HepG2 (cell line): ENCODE results near the gene TMEM247. TPM values are rescaled to one million over a fixed set of nuclear protein-coding genes. Genes with fewer than 3 reads are reported as not detected.

Experiments used
- ARID4A ChIP-seq: sonication (generic); formaldehyde crosslinking; IDR thresholded peaks from 2 replicates; pipeline ENCODE4 v1.5.0; 2020; ENCODE audit warnings: mild to moderate bottlenecking, missing genetic modification reagents, borderline replicate concordance
- ARNT2 ChIP-seq: sonication (generic); formaldehyde crosslinking; IDR thresholded peaks from 2 replicates; pipeline ENCODE4 v1.8.0; 2022; ENCODE audit warnings: mild to moderate bottlenecking, low read depth, missing genetic modification reagents, moderate library complexity
- CBX5 ChIP-seq: sonication (generic); formaldehyde crosslinking; IDR thresholded peaks from 2 replicates; pipeline ENCODE4 v1.4.0; 2020; ENCODE audit warnings: missing genetic modification reagents, borderline replicate concordance
- E2F2 ChIP-seq: sonication (generic); formaldehyde crosslinking; IDR thresholded peaks from 2 replicates; pipeline ENCODE4 v1.4.0; 2020; ENCODE audit warnings: missing genetic modification reagents, borderline replicate concordance
- FOXA1 ChIP-seq, 2 experiments: fragments of 450-650 bp in 1 of 2; sonication (generic) in 1 of 2; formaldehyde crosslinking in 1 of 2; IDR thresholded peaks; 2 replicates each; pipeline versions ENCODE4 v1.4.0 to v1.6.1; 2016 to 2020; ENCODE audit warnings: missing genetic modification reagents in 1 of 2
- GATAD2A ChIP-seq: IDR thresholded peaks from 2 replicates; pipeline ENCODE4 v1.6.1; 2016
- HMG20B ChIP-seq: conservative IDR thresholded peaks from 2 replicates; pipeline ENCODE4 v1.6.1; 2016; ENCODE audit warnings: missing genetic modification reagents, missing compliant biosample characterization
- HOMEZ ChIP-seq: IDR thresholded peaks from 2 replicates; pipeline ENCODE4 v1.6.1; 2016; ENCODE audit warnings: low read depth
- MAFK ChIP-seq, 2 experiments: IDR thresholded peaks in 1 of 2; conservative IDR thresholded peaks in 1 of 2; 2 replicates each; pipeline ENCODE4 v1.6.1; 2011; ENCODE audit warnings: improper control_type of control experiment in 2 of 2, low read length in 2 of 2
- MLLT10 ChIP-seq: sonication (generic); formaldehyde crosslinking; IDR thresholded peaks from 2 replicates; pipeline ENCODE4 v1.4.0; 2020; ENCODE audit warnings: missing genetic modification reagents
- SRY ChIP-seq: sonication (generic); formaldehyde crosslinking; IDR thresholded peaks from 2 replicates; pipeline ENCODE4 v1.8.0; 2022; ENCODE audit warnings: mild to moderate bottlenecking, missing genetic modification reagents
- TRIM22 ChIP-seq: fragments of 450-650 bp; IDR thresholded peaks from 2 replicates; pipeline ENCODE4 v1.6.1; 2017
- ZNF609 ChIP-seq: sonication (generic); formaldehyde crosslinking; IDR thresholded peaks from 2 replicates; pipeline ENCODE4 v1.4.0; 2020; ENCODE audit warnings: mild to moderate bottlenecking, missing genetic modification reagents, borderline replicate concordance
- ZNF616 ChIP-seq: sonication (generic); formaldehyde crosslinking; IDR thresholded peaks from 2 replicates; pipeline ENCODE4 v1.5.0; 2020; ENCODE audit warnings: low read depth, mild to moderate bottlenecking, missing genetic modification reagents
- polyA plus RNA-seq, 8 experiments: library from polyadenylated mRNA; depleted of rRNA in 3 of 8; stranded (reverse) in 7 of 8; unstranded in 1 of 8; fragments of >200 nt; fragmentation: Illumina TruSeq in 4 of 8; extraction: Trizol in 4 of 8; gene quantifications; 2 replicates each; pipeline versions ENCODE4 v1.2.1 to v1.2.3, GENCODE V29; 2011 to 2016; ENCODE audit warnings: low read depth in 4 of 8, missing spikeins in 1 of 8, mixed read lengths in 1 of 8; ENCODE audit not compliant: insufficient read depth in 1 of 8
- total RNA-seq, 5 experiments: library from RNA; depleted of rRNA; stranded (reverse); fragments of >200 nt; fragmentation: Illumina TruSeq; extraction: Trizol; gene quantifications; 2 replicates each; pipeline ENCODE4 v1.2.3, GENCODE V29; 2016; ENCODE audit warnings: low read depth in 1 of 5

TMEM247 gene
- total and polyA plus RNA-seq, 2 of the 13 experiments (the other 11 are each of a cell fraction or from before 2014, with no cell fraction given), result not detected

GRCh38 chr2:46434851-46435273 lies 44.5 kb upstream of the TMEM247 start (continued):
- no peak for TF ChIP-seq TRIM22
- no peak; the same call in 1 of the 2 replicates for TF ChIP-seq ARID4A (CRISPR knock-in tag)
- TF ChIP-seq SRY, result no peak
- TF ChIP-seq GATAD2A (CRISPR knock-in tag), result peak; percentile 82
- TF ChIP-seq ARNT2, result 0 out of 2 replicates have a peak, but pooled peaks have one; percentile 16
- no peak for TF ChIP-seq ZNF616
- TF ChIP-seq FOXA1 (IDR thresholded peaks at IDR 0.05), result no peak
- TF ChIP-seq FOXA1 (CRISPR knock-in tag; IDR thresholded peaks at IDR 0.05), result peak; percentile 21; the same call in 1 of the 2 replicates
- TF ChIP-seq MAFK (conservative IDR thresholded peaks at IDR 0.05 in 1 of 2, IDR thresholded peaks at IDR 0.05 in 1 of 2; ENCODE audit: low read length in 2 of 2), result no peak
- no peak for TF ChIP-seq MLLT10
- TF ChIP-seq HOMEZ (CRISPR knock-in tag), result peak; percentile 77
- no peak for TF ChIP-seq CBX5 (CRISPR knock-in tag)
- peak; percentile 67 for TF ChIP-seq HMG20B (CRISPR knock-in tag)
- TF ChIP-seq E2F2 (CRISPR knock-in tag), result no peak
- 0 out of 2 replicates have a peak, but pooled peaks have one; percentile 5 for TF ChIP-seq ZNF609
